Measurements from ENCODE around the gene PCDHGB6.
"Not testable (repeated sequence)": the region's sequence is repeated elsewhere in the genome, so short reads cannot be mapped to it uniquely, and the experiment has no call there.

PCDHGB6 gene

DNA sequence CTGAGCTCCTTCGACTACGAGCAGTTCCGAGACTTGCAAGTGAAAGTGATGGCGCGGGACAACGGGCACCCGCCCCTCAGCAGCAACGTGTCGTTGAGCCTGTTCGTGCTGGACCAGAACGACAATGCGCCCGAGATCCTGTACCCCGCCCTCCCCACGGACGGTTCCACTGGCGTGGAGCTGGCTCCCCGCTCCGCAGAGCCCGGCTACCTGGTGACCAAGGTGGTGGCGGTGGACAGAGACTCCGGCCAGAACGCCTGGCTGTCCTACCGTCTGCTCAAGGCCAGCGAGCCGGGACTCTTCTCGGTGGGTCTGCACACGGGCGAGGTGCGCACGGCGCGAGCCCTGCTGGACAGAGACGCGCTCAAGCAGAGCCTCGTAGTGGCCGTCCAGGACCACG is 24.5 kb downstream of the PCDHGB6 start:
- not testable (repeated sequence) for H3K27ac ChIP-seq (ENCODE audit: low read length); H3K27me3 ChIP-seq (ENCODE audit: insufficient read depth, low read length); H3K9ac ChIP-seq (ENCODE audit: low read depth, low read length); H3K36me3 ChIP-seq (ENCODE audit: insufficient read depth, low read depth, low read length); H3K4me1 ChIP-seq (ENCODE audit: insufficient read depth, low read length); H3K4me3 ChIP-seq (ENCODE audit: low read length)
- peaks cover 43% of the 10 kb centered on the region for H3K9me3 ChIP-seq (ENCODE audit: insufficient read depth, low read depth, low read length)

DNA sequence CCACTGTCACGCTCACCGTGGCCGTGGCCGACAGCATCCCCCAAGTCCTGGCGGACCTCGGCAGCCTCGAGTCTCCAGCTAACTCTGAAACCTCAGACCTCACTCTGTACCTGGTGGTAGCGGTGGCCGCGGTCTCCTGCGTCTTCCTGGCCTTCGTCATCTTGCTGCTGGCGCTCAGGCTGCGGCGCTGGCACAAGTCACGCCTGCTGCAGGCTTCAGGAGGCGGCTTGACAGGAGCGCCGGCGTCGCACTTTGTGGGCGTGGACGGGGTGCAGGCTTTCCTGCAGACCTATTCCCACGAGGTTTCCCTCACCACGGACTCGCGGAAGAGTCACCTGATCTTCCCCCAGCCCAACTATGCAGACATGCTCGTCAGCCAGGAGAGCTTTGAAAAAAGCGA is 24.9 kb downstream of the PCDHGB6 start:
- not testable (repeated sequence) for H3K27ac ChIP-seq (ENCODE audit: low read length); H3K4me1 ChIP-seq (ENCODE audit: insufficient read depth, low read length); H3K4me3 ChIP-seq (ENCODE audit: low read length); H3K9ac ChIP-seq (ENCODE audit: low read depth, low read length); H3K27me3 ChIP-seq (ENCODE audit: insufficient read depth, low read length); H3K36me3 ChIP-seq (ENCODE audit: insufficient read depth, low read depth, low read length)
- H3K9me3 ChIP-seq (ENCODE audit: insufficient read depth, low read depth, low read length): peaks cover 39% of the 10 kb centered on the region

DNA sequence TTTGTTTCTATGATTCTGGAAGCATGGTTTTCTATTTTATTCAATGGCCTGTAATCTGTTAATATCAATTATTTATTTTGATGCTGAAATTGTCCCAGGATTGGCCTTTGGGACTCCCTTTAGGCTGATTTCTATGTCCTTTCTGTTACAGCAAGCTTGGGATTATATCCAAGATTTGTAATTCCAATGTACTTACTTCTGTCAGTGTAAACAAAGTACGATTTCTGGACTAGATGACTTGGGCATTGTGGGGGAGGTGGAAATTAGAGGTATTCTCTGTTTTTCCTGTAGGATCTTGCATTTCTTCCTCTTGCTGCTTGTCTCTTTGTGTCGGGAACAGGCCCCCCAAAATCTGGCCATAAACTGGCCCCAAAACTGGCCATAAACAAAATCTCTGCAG is 26.2 kb downstream of the PCDHGB6 start:
- no peaks in the 10 kb centered on the region for H3K27me3 ChIP-seq (ENCODE audit: insufficient read depth, low read length)
- peaks cover 6% of the 10 kb centered on the region; the same call in 1 of the 2 replicates for H3K36me3 ChIP-seq (ENCODE audit: insufficient read depth, low read depth, low read length)
- no peak overlapping the region for H3K9ac ChIP-seq (ENCODE audit: low read depth, low read length)
- no peaks in the 10 kb centered on the region for H3K4me1 ChIP-seq (ENCODE audit: insufficient read depth, low read length)
- no peak overlapping the region for H3K4me3 ChIP-seq (ENCODE audit: low read length)
- H3K27ac ChIP-seq (ENCODE audit: low read length): no peak overlapping the region
- H3K9me3 ChIP-seq (ENCODE audit: insufficient read depth, low read depth, low read length): peaks cover 27% of the 10 kb centered on the region

DNA sequence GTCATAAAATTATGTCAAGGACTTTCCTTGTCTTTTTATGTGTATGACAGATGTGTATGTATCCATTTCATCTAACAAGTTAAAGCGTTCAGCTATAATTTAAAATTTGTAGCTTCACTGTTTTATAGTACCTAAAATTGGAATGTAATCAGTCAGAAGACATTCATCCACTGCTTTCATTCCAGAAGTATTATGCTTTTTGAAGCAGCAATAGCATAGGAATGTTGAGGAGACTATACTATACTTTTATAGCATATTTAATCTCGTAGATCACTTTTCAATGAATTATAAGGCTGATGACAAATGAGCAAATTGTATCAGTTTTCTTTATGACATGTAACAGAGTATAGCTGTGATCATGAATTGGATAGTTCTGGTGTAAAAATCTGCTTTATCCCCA is 29.4 kb downstream of the PCDHGB6 start:
- peaks cover under 1% of the 10 kb centered on the region for H3K9me3 ChIP-seq (ENCODE audit: insufficient read depth, low read depth, low read length)
- no peak overlapping the region for H3K4me3 ChIP-seq (ENCODE audit: low read length)
- no peak overlapping the region for H3K9ac ChIP-seq (ENCODE audit: low read depth, low read length)
- H3K36me3 ChIP-seq (ENCODE audit: insufficient read depth, low read depth, low read length): no peaks in the 10 kb centered on the region
- no peaks in the 10 kb centered on the region for H3K4me1 ChIP-seq (ENCODE audit: insufficient read depth, low read length)
- no peak overlapping the region for H3K27ac ChIP-seq (ENCODE audit: low read length)
- H3K27me3 ChIP-seq (ENCODE audit: insufficient read depth, low read length): no peaks in the 10 kb centered on the region

DNA sequence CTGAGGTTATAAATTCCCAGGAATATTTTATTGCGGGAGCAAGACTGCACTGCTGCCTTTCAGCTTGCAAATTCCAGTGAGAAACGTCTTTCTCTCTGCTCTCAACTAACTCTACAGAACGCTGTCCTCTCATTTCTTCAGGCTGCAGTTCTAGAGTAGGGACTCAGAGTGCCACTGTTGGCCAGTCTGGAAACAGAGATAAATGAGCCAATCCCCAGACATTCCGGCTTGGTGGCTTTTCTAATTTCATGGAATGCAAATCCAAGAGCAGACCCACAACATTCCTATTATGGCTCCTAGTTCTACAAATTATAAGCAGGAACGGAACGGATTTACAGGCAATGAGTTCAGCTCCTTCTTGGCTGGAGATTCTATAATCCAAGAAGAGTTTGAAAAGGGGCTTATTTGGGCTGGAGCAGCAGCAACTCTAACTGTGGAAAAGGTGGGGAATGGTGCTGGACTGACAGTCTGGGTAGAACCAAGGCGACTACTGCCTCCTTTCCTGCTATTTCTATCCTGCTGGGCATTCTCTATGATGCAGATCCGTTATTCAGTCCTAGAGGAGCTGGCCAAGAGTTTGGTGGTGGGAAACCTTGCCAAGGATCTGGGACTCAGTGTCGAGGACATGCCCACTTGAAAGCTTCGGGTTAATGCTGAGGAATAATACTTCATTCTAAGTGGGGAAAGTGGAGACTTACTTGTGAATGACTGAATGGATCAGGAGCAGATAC is 31.8 kb downstream of the PCDHGB6 start:
- Histone ChIP-seq H3K27ac (ENCODE audit: low read length) (no peak overlapping the region), H3K27me3 (ENCODE audit: insufficient read depth, low read length) (no peaks in the 10 kb centered on the region), H3K36me3 (ENCODE audit: insufficient read depth, low read depth, low read length) (no peaks in the 10 kb centered on the region), H3K9me3 (ENCODE audit: insufficient read depth, low read depth, low read length) (no peaks in the 10 kb centered on the region), H3K4me3 (ENCODE audit: low read length) (no peak overlapping the region), H3K9ac (ENCODE audit: low read depth, low read length) (no peak overlapping the region), H3K4me1 (ENCODE audit: insufficient read depth, low read length) (no peaks in the 10 kb centered on the region)

DNA sequence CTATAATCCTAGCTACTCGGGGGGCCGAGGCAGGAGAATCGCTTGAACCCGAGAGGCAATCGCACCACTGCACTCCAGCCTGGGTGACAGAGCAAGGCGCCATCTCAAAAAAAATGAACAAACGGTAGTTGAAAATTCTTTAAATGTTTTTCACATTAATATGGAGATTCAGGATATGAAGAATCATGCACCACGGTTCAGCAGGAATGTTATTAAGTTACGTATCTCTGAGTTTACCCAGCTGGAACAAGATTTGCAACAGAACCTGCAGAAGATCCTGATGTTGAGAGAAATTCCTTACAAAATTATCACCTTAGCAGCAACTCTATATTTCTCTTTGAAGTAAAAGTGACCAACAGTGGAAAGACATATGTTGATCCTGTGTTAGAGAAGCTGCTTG is 32.5 kb downstream of the PCDHGB6 start:
- Histone ChIP-seq H3K27ac (ENCODE audit: low read length) (no peak overlapping the region), H3K9me3 (ENCODE audit: insufficient read depth, low read depth, low read length) (no peaks in the 10 kb centered on the region; the same call in 1 of the 2 replicates), H3K4me3 (ENCODE audit: low read length) (no peak overlapping the region), H3K9ac (ENCODE audit: low read depth, low read length) (no peak overlapping the region), H3K27me3 (ENCODE audit: insufficient read depth, low read length) (no peaks in the 10 kb centered on the region), H3K4me1 (ENCODE audit: insufficient read depth, low read length) (no peaks in the 10 kb centered on the region), H3K36me3 (ENCODE audit: insufficient read depth, low read depth, low read length) (no peaks in the 10 kb centered on the region)

DNA sequence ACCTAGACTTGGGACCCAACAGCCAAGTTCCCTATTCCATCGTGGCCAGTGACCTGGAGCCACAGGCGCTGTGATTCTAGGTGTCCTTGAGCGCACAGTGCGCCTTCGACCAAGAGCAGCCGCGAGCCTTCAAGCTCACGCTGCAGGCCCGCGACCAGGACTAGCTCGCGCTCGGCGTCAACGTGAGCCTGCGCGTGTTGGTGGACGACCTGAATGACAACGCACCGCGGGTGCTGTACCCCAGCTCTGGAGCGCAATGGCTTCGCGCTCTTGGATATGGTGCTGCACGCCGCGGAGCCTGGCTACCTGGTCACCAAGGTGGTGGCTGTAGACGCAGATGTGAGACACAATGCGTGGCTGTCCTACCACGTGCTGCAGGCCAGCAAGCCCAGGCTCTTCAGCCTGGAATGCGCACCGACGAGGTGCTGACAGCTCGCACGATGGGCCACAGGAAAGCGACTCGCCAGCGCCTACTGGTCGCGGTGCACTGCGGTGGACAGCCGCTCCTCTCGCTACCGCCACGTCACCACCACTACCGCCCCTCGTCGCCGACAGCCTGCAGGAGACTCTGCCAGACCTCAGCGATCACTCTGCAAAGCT is 33.9 kb downstream of the PCDHGB6 start:
- no peak overlapping the region for H3K9ac ChIP-seq (ENCODE audit: low read depth, low read length)
- no peaks in the 10 kb centered on the region for H3K4me1 ChIP-seq (ENCODE audit: insufficient read depth, low read length)
- no peak overlapping the region for H3K27ac ChIP-seq (ENCODE audit: low read length)
- H3K27me3 ChIP-seq (ENCODE audit: insufficient read depth, low read length): no peaks in the 10 kb centered on the region
- H3K4me3 ChIP-seq (ENCODE audit: low read length): no peak overlapping the region
- H3K9me3 ChIP-seq (ENCODE audit: insufficient read depth, low read depth, low read length): no peaks in the 10 kb centered on the region; the same call in 1 of the 2 replicates
- H3K36me3 ChIP-seq (ENCODE audit: insufficient read depth, low read depth, low read length): no peaks in the 10 kb centered on the region
